Duodenal mucosa (tissue), 2 donors: ENCODE results near the gene EML1.

Experiments
- H3K27ac ChIP-seq: one replicate; pipeline ENCODE4 v1.7.0; 2013; ENCODE audit warnings: low read depth, low read length
- H3K27me3 ChIP-seq, 2 donors: one replicate each; pipeline ENCODE4 v1.7.0; 2013; ENCODE audit warnings: low read length in 2 of 2, control low read depth in 1 of 2; ENCODE audit not compliant: insufficient read depth in 2 of 2, control insufficient read depth in 1 of 2
- H3K36me3 ChIP-seq, 2 donors: one replicate each; pipeline ENCODE4 v1.7.0; 2013; ENCODE audit warnings: low read length in 2 of 2, control low read depth in 1 of 2; ENCODE audit not compliant: insufficient read depth in 2 of 2, control insufficient read depth in 1 of 2
- H3K4me1 ChIP-seq, 2 donors: one replicate each; pipeline ENCODE4 v1.7.0; 2013; ENCODE audit warnings: low read length in 2 of 2, control low read depth in 1 of 2; ENCODE audit not compliant: insufficient read depth in 2 of 2, control insufficient read depth in 1 of 2
- H3K4me3 ChIP-seq, 2 donors: one replicate each; pipeline ENCODE4 v1.7.0; 2013; ENCODE audit warnings: low read length in 2 of 2, low read depth in 1 of 2
- H3K9ac ChIP-seq, 2 donors: one replicate each; pipeline ENCODE4 v1.7.0; 2013; ENCODE audit warnings: low read length in 2 of 2, low read depth in 1 of 2
- H3K9me3 ChIP-seq, 2 donors: one replicate each; pipeline ENCODE4 v1.7.0; 2013; ENCODE audit warnings: low read length in 2 of 2, control low read depth in 1 of 2; ENCODE audit not compliant: control insufficient read depth in 1 of 2

The EML1 gene

DNA sequence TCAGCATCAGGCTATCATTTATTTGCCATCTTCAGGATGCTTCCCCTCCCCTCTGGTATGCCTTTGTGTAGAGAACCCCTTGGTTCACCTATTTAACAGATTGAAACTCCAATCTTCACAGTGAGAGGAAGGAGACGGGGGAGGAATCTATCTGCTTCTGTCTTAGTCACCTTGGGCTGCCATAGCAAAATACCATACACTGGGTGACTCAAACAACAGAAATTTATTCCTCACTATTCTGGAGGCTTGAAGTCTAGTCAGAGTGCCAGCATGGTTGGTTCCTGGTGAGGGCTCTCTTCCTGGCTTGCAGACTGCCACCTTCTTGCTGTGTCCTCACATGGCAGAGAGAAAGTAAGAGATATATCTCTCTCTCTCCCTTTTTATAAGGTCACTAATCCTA is 13.5 kb upstream of the EML1 start:
- H3K27ac ChIP-seq: no peak overlapping the region
- peaks cover 0 to 5% of the 10 kb centered on the region in 2 donors for H3K4me1 ChIP-seq
- H3K36me3 ChIP-seq: no peaks in the 10 kb centered on the region

GRCh38 chr14:99780690-99781089 is 12.5 kb upstream of the EML1 start:
- Histone ChIP-seq H3K9me3 (no peaks in the 10 kb centered on the region), H3K9ac (no peak overlapping the region), H3K4me3 (no peak overlapping the region), H3K36me3 (no peaks in the 10 kb centered on the region), H3K27ac (no peak overlapping the region), H3K27me3 (no peaks in the 10 kb centered on the region), H3K4me1 (peaks cover 0 to 5% of the 10 kb centered on the region in 2 donors)

More for the DNA sequence above, 13.5 kb upstream of the EML1 start:
- no peaks in the 10 kb centered on the region for H3K27me3 ChIP-seq
- no peak overlapping the region for H3K4me3 ChIP-seq
- H3K9me3 ChIP-seq: no peaks in the 10 kb centered on the region
- H3K9ac ChIP-seq: no peak overlapping the region

DNA sequence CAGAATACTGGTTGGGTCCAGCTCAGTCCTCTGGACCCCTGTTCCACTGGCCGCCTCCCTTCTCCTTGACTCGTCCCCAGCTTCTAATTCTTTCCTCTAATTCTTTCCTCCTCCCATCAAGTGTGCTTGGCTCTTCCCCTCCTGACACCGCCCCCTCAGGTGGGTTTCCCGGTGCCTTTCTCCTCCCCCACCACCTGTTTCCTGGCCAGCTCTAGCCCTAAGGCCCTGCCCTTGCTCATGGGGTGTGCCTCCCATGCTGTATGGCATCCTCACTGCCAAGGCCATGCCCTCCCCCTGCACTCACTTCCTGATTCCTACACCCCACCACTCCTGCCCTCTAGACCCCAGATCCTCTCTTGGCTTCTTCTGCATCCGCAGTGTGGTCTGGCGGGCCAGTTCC is 12.1 kb upstream of the EML1 start:
- Histone ChIP-seq H3K36me3 (no peaks in the 10 kb centered on the region), H3K9ac (no peak overlapping the region), H3K4me1 (peaks cover 0 to 5% of the 10 kb centered on the region in 2 donors), H3K4me3 (no peak overlapping the region), H3K9me3 (no peaks in the 10 kb centered on the region), H3K27me3 (no peaks in the 10 kb centered on the region), H3K27ac (no peak overlapping the region)

- H3K27ac ChIP-seq: no peak overlapping the region
- no peaks in the 10 kb centered on the region for H3K27me3 ChIP-seq
- peaks cover 4 to 5% of the 10 kb centered on the region in 2 donors for H3K4me1 ChIP-seq
- H3K36me3 ChIP-seq: no peaks in the 10 kb centered on the region
- H3K4me3 ChIP-seq: no peak overlapping the region
- no peaks in the 10 kb centered on the region for H3K9me3 ChIP-seq
- no peak overlapping the region for H3K9ac ChIP-seq
These were observed 11.2 kb upstream of the EML1 start for GRCh38 chr14:99781853-99782610.

DNA sequence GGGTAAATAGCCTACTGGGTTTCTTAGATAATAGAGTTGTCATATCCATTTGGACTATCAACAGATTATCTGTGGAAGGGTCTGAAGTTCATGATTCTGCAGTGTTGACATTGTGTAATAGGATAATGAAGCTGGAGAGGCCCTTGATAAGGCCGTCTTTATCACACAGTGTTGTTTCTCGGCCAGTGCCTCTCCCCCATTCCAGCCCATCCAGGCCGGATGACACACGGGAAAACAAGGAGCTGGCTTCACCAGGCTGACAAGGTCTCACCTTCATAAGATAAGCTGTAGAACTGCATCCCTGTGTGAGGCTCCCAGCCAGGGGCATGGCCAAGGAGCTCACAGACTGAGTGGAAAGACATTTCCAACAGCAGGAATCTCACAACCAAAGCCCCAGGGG is 8.7 kb upstream of the EML1 start:
- H3K9me3 ChIP-seq: no peaks in the 10 kb centered on the region
- peaks cover 4 to 5% of the 10 kb centered on the region in 2 donors for H3K4me1 ChIP-seq
- H3K27ac ChIP-seq: no peak overlapping the region
- H3K9ac ChIP-seq: no peak overlapping the region
- no peak overlapping the region for H3K4me3 ChIP-seq
- H3K27me3 ChIP-seq: no peaks in the 10 kb centered on the region
- no peaks in the 10 kb centered on the region for H3K36me3 ChIP-seq

DNA sequence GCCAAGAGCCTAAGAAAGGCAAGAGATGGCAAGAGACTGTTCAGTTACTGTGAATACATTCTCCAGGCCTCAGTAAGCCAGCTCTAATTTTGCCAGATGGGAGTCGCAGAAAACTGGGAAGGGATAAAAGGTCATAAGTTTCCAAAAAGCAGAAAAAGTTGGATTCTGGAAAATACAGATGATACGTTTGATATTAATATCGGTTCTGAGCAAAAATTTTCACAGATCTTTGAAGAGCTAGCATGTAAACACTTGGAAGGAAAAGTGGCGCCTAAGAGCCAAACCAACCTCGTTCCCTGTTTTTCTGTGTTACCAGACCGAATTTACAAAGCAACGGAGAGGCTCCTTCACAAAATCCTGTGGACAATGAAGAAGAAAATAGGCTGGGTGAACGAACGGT is 7.8 kb upstream of the EML1 start:
- Histone ChIP-seq H3K4me3 (no peak overlapping the region), H3K27me3 (no peaks in the 10 kb centered on the region), H3K4me1 (peaks cover 4 to 5% of the 10 kb centered on the region in 2 donors), H3K36me3 (no peaks in the 10 kb centered on the region), H3K9ac (no peak overlapping the region), H3K27ac (no peak overlapping the region), H3K9me3 (no peaks in the 10 kb centered on the region)

DNA sequence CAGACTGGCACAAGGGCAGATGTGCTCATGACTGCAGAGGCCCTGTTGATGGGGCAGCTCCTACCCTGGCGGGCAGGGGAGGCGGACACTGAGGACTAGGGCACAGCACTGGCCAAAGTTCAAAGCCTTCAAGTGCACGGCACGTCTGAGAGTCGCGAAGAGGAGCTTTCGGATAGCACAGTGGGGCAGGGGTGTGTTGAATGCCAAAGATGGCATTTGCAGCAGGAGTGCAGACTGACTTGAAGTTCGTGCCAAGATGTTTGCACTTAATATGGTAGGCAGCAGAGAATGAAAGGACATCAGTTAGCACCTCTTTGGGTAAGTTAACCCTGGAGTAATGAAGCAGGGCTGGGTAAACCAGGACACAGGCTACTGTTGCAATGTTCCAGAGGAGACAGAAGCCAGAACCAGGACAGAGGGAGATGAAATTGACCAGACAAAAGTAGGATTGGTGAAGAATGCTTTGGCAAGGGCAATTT is 6.7 kb upstream of the EML1 start:
- peaks cover 5 to 12% of the 10 kb centered on the region in 2 donors for H3K4me1 ChIP-seq
- H3K4me3 ChIP-seq: no peak overlapping the region
- no peak overlapping the region for H3K27ac ChIP-seq
- no peaks in the 10 kb centered on the region for H3K9me3 ChIP-seq
- no peak overlapping the region for H3K9ac ChIP-seq
- peaks cover 1 to 5% of the 10 kb centered on the region in 2 donors for H3K27me3 ChIP-seq
- H3K36me3 ChIP-seq: no peaks in the 10 kb centered on the region

- peaks cover 5 to 23% of the 10 kb centered on the region in 2 donors for H3K4me1 ChIP-seq
These were observed 4.5 kb upstream of the EML1 start for GRCh38 chr14:99788713-99789112.

GRCh38 chr14:99789581-99789980 is 3.6 kb upstream of the EML1 start:
- Histone ChIP-seq H3K9me3 (no peaks in the 10 kb centered on the region), H3K9ac (no peak overlapping the region), H3K36me3 (no peaks in the 10 kb centered on the region), H3K4me3 (no peak overlapping the region), H3K27me3 (peaks cover 4 to 26% of the 10 kb centered on the region in 2 donors), H3K27ac (no peak overlapping the region), H3K4me1 (peaks cover 2 to 23% of the 10 kb centered on the region in 2 donors)

More at GRCh38 chr14:99788713-99789112, 4.5 kb upstream of the EML1 start:
- Histone ChIP-seq H3K27me3 (peaks cover 4 to 17% of the 10 kb centered on the region in 2 donors), H3K36me3 (no peaks in the 10 kb centered on the region), H3K4me3 (no peak overlapping the region), H3K9ac (no peak overlapping the region), H3K27ac (no peak overlapping the region), H3K9me3 (no peaks in the 10 kb centered on the region)

GRCh38 chr14:99790201-99790977 is 2.8 kb upstream of the EML1 start:
- Histone ChIP-seq H3K27me3 (peaks cover 4 to 34% of the 10 kb centered on the region in 2 donors), H3K36me3 (no peaks in the 10 kb centered on the region), H3K27ac (no peak overlapping the region), H3K9me3 (no peaks in the 10 kb centered on the region), H3K4me1 (peaks cover 0 to 23% of the 10 kb centered on the region in 2 donors), H3K4me3 (no peak overlapping the region), H3K9ac (no peak overlapping the region)
